Measurements from ENCODE around the gene EFS. TPM values are rescaled to one million over a fixed set of nuclear protein-coding genes. Genes with fewer than 3 reads are reported as not detected.
"Not testable (repeated sequence)": the region's sequence is repeated elsewhere in the genome, so short reads cannot be mapped to it uniquely, and the experiment has no call there.

The EFS gene
- polyA plus RNA-seq, 1 experiment = 2.7 TPM

- POLR2A ChIA-PET = no interaction called here
- CTCF ChIA-PET = interaction anchor here (1.8 to 2.1 kb wide), 2 partner anchors 10 to 62 kb away, joined by 7 to 10 read pairs; no protein-coding TSS in a partner anchor
- Histone ChIP-seq H3K27me3 (ENCODE audit: control insufficient read depth, insufficient read depth, low read length) (peaks cover 2% of the 10 kb centered on the region; the same call in 1 of the 2 replicates), H3K4me3 (ENCODE audit: low read depth, low read length) (no peak overlapping the region), H3K36me3 (ENCODE audit: control insufficient read depth, insufficient read depth, low read length) (no peaks in the 10 kb centered on the region)
- TF ChIP-seq, protein P1, sequence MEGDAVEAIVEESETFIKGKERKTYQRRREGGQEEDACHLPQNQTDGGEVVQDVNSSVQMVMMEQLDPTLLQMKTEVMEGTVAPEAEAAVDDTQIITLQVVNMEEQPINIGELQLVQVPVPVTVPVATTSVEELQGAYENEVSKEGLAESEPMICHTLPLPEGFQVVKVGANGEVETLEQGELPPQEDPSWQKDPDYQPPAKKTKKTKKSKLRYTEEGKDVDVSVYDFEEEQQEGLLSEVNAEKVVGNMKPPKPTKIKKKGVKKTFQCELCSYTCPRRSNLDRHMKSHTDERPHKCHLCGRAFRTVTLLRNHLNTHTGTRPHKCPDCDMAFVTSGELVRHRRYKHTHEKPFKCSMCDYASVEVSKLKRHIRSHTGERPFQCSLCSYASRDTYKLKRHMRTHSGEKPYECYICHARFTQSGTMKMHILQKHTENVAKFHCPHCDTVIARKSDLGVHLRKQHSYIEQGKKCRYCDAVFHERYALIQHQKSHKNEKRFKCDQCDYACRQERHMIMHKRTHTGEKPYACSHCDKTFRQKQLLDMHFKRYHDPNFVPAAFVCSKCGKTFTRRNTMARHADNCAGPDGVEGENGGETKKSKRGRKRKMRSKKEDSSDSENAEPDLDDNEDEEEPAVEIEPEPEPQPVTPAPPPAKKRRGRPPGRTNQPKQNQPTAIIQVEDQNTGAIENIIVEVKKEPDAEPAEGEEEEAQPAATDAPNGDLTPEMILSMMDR (IDR thresholded peaks at IDR 0.05; ENCODE audit: insufficient read depth, low read depth, low read length) = no peak
- DNase-seq (ENCODE audit: low read depth) = no peak
These were observed 24.4 kb upstream of the EFS start for GRCh38 chr14:23389396-23389795.

GRCh38 chr14:23388996-23389395, 24.0 kb upstream of the EFS start:
- H3K27me3 ChIP-seq (ENCODE audit: control insufficient read depth, insufficient read depth, low read length) = peaks cover 2% of the 10 kb centered on the region; the same call in 1 of the 2 replicates
- TF ChIP-seq, protein P1 (IDR thresholded peaks at IDR 0.05; ENCODE audit: insufficient read depth, low read depth, low read length) = no peak
- CTCF ChIA-PET = interaction anchor here (1.8 to 2.1 kb wide), 2 partner anchors 9 to 62 kb away, joined by 7 to 10 read pairs; no protein-coding TSS in a partner anchor
- POLR2A ChIA-PET = no interaction called here
- DNase-seq (ENCODE audit: low read depth) = no peak
- no peak overlapping the region for H3K4me3 ChIP-seq (ENCODE audit: low read depth, low read length)
- H3K36me3 ChIP-seq (ENCODE audit: control insufficient read depth, insufficient read depth, low read length) = no peaks in the 10 kb centered on the region

GRCh38 chr14:23387916-23388882, 23.2 kb upstream of the EFS start:
- peaks cover 2% of the 10 kb centered on the region; the same call in 1 of the 2 replicates for H3K27me3 ChIP-seq (ENCODE audit: control insufficient read depth, insufficient read depth, low read length)
- H3K36me3 ChIP-seq (ENCODE audit: control insufficient read depth, insufficient read depth, low read length) = no peaks in the 10 kb centered on the region
- TF ChIP-seq, protein P1 (IDR thresholded peaks at IDR 0.05; ENCODE audit: insufficient read depth, low read depth, low read length) = no peak
- no peak for DNase-seq (ENCODE audit: low read depth)
- ChIA-PET CTCF (interaction anchor here (1.8 to 2.1 kb wide), 2 partner anchors 8 to 61 kb away, joined by 7 to 10 read pairs; no protein-coding TSS in a partner anchor), POLR2A (interaction anchor here (0.6 kb wide), 1 partner anchor 787 kb away, joined by 12 read pairs; no protein-coding TSS in a partner anchor)
- H3K4me3 ChIP-seq (ENCODE audit: low read depth, low read length) = no peak overlapping the region

DNA sequence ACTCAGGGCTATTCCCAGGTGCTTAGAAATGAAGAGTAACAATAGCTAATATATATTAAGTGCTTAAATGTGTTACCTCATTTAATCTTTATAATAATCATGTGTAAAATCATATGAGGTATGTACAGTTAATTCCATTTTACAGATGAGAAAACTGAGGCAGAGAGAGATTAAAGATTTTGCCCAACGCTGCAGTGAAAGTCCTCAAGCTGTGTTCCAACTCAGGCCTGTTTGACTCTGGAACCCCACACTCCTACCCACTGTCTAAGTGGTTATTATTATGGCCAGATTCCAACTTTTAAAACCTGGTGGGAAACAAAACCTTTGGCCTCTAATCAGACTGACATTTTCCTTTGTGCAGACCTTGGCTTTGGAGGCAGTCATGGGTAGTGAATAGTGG, 22.0 kb upstream of the EFS start:
- H3K27me3 ChIP-seq (ENCODE audit: control insufficient read depth, insufficient read depth, low read length) = no peaks in the 10 kb centered on the region; the same call in 1 of the 2 replicates
- DNase-seq (ENCODE audit: low read depth) = no peak
- POLR2A ChIA-PET = no interaction called here
- CTCF ChIA-PET = interaction anchor here (1.5 kb wide), 1 partner anchor 9 kb away, joined by 3 read pairs; no protein-coding TSS in a partner anchor
- H3K36me3 ChIP-seq (ENCODE audit: control insufficient read depth, insufficient read depth, low read length) = no peaks in the 10 kb centered on the region
- H3K4me3 ChIP-seq (ENCODE audit: low read depth, low read length) = no peak overlapping the region
- TF ChIP-seq, protein P1 (IDR thresholded peaks at IDR 0.05; ENCODE audit: insufficient read depth, low read depth, low read length) = no peak

DNA sequence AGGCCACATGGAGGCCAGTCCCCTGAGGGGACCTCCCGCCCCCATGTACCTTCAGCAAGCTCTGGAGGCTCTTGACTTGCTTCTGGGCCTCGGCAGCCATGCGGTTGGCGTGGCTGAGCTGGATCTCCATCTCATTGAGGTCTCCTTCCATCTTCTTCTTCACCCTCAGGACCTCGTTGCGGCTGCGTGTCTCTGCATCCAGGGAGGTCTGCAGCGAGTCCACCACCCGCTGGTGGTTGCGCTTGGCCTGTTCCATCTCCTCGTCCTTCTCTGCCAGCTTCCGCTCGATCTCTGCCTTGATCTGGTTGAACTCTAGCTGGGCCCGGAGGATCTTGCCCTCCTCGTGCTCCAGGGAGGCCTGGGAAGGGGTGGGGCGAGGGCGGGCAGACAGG, 21.3 kb upstream of the EFS start:
- H3K36me3 ChIP-seq (ENCODE audit: control insufficient read depth, insufficient read depth, low read length); POLR2A ChIA-PET; DNase-seq (ENCODE audit: low read depth); H3K27me3 ChIP-seq (ENCODE audit: control insufficient read depth, insufficient read depth, low read length); H3K4me3 ChIP-seq (ENCODE audit: low read depth, low read length): not testable (repeated sequence)
- CTCF ChIA-PET = interaction anchor here (1.5 kb wide), 1 partner anchor 8 kb away, joined by 3 read pairs; no protein-coding TSS in a partner anchor
